ENCODE measurements around the gene AGRP. TPM values are rescaled to one million over a fixed set of nuclear protein-coding genes. Genes with fewer than 3 reads are reported as not detected.
"Not testable (repeated sequence)": the region's sequence is repeated elsewhere in the genome, so short reads cannot be mapped to it uniquely, and the experiment has no call there.

Gene AGRP
- not detected in 2 replicates for total RNA-seq

DNA sequence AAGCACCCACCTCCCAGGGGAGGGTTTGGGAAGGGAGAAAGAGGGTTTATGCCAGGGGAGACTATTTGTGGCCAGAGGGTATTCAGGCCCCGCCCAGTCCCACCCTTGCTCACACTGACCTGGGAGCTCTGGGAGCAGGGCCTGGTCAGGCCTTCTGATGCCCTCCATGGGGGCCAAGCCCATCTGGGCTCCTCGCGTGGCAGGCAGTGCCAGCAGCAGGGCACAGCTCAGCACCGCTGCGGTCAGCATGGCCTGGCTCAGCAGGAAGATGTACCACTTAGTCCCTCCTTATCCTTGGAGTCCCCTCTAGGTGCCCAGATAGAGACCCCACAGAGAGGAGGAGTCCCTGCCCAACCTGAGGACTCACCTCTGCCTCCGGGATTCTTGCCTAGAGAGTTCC lies at the start of gene AGRP:
Gene AGRP (minus strand): TSS at position 398 of the 400 bp plus-strand sequence. CDS start 149 bp downstream, at position 249.
- no peak for DNase-seq (ENCODE audit: low read depth in 2 of 2)

GRCh38 chr16:67531247-67531646 lies 47.9 kb upstream of the AGRP start:
- DNase-seq (ENCODE audit: low read depth in 2 of 2) = no peak

- peak; percentile 56 to 68 for DNase-seq (ENCODE audit: low read depth in 2 of 2)
Observed at GRCh38 chr16:67530013-67530939, 46.9 kb upstream of the AGRP start.

DNA sequence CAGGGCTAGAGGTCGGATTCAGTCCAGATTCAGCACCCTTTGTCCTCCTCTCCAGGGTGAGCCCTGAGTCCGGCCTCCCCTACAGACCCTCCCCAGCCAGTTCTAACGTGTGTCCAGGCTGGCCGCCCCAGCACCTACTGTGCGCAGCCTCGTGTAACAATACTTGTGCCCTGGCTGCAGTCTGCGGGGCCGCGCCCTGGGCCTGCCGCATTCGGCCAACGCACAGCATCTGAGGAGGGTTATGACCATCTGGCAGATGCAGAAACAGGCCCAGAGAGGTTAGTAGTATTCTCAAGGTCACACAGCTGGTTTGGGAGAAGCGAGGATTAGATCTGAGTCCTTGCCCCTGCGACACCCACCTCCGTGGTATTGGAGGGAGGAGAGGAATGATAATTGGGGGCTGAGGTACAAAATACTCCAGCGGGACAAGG lies 46.2 kb upstream of the AGRP start:
- peak; percentile 30 to 44 for DNase-seq (ENCODE audit: low read depth in 2 of 2)

- DNase-seq (ENCODE audit: low read depth in 2 of 2) = peak; percentile 28 to 39
Observed at GRCh38 chr16:67528870-67529581, 45.7 kb upstream of the AGRP start.

GRCh38 chr16:67528222-67528869 lies 45.0 kb upstream of the AGRP start, which contains the start of gene RIPOR1:
TSS of gene RIPOR1 (plus strand) at chr16:67528829. CDS start at chr16:67538447, 9,618 bp downstream.
- peak; percentile 28 to 36 for DNase-seq (ENCODE audit: low read depth in 2 of 2)

DNA sequence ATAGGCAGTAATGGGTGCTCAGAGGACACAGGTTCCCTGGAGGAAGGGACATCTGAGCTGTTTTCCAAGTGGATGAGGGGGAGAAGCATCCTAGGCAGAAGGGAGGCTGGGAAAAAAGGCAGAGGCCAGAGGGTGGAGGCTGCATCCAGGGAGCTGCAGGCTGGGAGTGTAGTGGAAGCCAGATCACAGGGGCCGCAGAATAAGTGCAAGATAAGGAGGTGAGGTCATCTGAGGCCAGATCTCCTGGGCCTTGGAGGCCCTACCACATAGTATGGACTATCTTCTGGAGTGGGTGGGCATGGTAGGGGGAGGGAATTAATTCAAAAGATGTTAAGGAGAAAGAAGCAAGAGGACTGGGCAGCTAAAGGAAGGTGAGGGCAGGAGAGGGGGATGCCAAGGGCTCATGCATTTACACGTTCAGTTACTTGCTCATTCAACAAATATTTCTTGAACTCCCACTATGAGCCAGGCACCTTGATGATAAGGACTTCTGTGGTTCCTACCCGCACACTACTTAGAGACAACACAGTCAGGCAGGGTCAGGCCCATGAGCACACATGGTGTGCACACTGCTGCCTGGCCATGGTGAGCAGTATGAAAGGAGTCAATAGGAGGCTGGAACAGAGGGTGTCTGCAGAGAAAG lies 42.9 kb upstream of the AGRP start:
- DNase-seq (ENCODE audit: low read depth in 2 of 2) = no peak

DNA sequence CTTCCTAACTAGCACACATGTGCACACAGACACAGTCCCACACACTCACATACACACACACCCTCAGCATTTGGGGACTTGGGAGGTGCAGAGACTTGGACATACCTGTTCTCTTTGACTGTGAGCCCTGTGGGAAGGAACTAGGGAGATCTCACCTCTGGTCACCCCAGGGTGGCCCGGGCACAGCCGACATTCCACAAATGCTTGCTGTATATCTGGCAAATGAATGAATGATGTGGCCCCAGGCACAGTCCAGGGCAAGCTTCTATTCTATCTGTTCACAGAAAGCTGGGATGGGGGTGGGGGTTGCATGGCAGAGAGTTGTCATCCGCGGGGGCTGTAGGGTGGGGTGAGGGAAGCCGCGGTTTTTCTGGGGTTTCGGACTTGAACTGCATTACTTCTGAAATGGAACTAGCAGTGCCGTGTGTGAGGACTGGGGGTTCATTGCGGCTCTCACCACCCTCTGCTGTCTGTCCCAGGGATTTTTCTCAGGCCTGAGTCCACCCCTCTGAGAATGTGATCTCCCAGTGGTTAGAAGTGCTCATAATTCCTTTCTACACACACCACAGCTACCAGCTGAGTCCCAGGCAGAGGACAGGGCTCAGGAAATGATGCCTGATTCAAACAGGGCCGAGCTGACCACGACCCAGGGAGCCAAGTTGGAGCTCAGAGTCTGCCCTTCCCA lies 42.0 kb upstream of the AGRP start:
- DNase-seq (ENCODE audit: low read depth in 2 of 2) = peak in 1 of 2 donors; percentile 38

DNA sequence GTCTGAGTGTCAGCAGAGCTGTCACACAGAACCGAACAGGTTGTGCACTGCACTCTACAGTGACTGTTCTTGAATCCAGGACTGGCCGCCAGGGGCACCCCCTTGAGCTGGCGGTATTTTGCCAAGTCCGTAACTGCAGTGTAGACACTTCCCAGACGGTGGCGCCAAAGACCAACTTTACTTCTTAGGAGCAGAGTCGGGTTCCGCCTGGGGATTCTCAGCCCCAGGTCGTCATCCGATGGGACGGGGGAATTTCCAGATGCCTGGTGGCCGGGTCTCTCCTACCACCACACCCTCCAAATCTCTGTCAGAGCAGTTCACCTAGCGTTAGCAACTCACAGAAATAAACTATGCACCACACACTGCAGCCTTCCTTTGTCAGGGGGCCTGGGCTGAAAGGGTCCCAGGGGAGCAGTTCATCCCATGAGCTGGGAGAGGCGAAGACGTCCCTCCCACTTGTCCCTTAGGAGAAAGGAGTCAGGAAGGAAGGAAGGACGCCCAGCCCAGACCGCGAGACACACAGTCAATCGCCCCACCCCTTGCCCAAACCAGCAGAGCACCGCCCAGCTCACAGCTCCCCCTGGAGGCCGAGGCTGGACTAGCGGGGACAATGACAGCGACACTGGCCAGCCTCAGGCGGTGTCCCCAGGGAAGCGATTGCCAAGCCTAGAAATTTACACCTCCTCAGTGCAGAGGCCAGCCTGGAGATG lies 37.9 kb upstream of the AGRP start:
- DNase-seq (ENCODE audit: low read depth in 2 of 2) = peak; percentile 97 to 98

DNA sequence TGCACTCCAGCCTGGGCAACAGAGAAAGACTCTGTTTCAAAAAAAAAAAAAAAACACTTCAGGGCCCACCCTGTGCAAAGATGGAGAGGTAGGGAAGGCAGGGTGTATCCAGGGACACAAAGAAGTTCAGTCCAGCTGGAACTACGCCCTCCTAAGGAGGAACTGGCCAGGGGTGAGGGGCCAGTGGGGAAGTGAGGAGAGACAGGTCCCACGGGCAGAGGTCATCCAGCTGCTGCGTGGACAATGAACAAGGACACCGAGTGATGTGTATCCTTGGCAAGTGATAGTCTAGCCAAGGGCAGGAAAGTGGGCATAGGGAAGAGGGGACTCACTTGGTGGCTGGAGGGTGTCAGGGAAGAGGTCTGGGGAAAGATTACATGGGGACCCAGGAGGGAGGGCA lies 35.9 kb upstream of the AGRP start:
- DNase-seq (ENCODE audit: low read depth in 2 of 2) = no peak

GRCh38 chr16:67518676-67519075 lies 35.3 kb upstream of the AGRP start:
- no peak for DNase-seq (ENCODE audit: low read depth in 2 of 2)

- no peak for DNase-seq (ENCODE audit: low read depth in 2 of 2)
Observed at GRCh38 chr16:67517661-67518423, 34.5 kb upstream of the AGRP start.

GRCh38 chr16:67517155-67517445 lies 33.8 kb upstream of the AGRP start:
- DNase-seq (ENCODE audit: low read depth in 2 of 2) = no peak

- peak in 1 of 2 donors; percentile 73 for DNase-seq (ENCODE audit: low read depth in 2 of 2)
Observed at GRCh38 chr16:67516296-67517154, 33.2 kb upstream of the AGRP start.

DNA sequence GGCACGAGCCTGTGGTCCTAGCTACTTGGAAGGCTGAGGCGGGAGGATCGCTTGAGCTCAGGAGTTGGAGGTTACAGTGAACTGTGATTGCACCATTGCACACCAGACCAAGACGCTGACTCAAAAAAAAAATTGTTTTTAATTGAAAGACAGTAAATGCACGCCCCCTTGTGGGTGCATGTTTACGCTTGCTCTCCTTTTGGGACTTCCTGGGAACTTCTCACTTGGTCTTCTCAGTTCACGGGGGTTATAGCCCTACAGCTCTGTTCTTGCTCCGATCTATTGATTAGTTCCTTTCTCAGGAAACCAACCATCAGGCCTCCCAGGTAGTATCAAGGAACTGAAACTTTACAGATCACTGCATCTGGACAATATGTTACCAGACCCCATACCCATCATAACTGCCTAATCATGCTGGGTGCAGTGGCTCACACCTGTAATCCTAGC lies 31.1 kb upstream of the AGRP start:
- DNase-seq (ENCODE audit: low read depth in 2 of 2) = peak; percentile 83 to 84

DNA sequence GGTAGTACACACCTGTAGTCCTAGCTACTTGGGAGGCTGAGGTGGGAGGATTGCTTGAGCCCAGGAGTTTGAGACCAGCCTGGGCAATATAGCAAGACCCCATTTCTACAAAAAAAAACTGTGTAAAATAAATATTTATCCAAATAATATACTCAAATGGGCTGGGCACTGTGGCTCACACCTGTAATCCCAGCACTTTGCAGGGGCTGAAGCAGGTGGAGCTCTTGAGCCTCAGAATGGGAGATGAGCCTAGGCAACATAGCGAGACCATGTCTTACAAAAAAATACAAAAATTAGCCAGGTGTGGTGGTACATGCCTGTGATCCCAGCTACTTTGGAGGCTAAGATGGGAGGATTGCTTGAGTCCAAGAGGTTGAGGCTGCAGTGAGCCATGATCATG lies 30.5 kb upstream of the AGRP start:
- DNase-seq (ENCODE audit: low read depth in 2 of 2) = not testable (repeated sequence)

- DNase-seq (ENCODE audit: low read depth in 2 of 2) = no peak
Observed at GRCh38 chr16:67509016-67509415, 25.7 kb upstream of the AGRP start.

GRCh38 chr16:67506468-67506867 lies 23.1 kb upstream of the AGRP start:
- DNase-seq (ENCODE audit: low read depth in 2 of 2) = no peak

Measured in lung microvascular endothelial cell (primary cell).